Liver (tissue), 9 donors: ENCODE results near the gene RINL. TPM values are rescaled to one million over a fixed set of nuclear protein-coding genes. Genes with fewer than 3 reads are reported as not detected.

Source experiments
- DNase-seq: peaks from one replicate; pipeline ENCODE4 v3.0.0-alpha.2; 2017; ENCODE audit warnings: low spot score
- H3K27ac ChIP-seq, 2 donors: one replicate each; pipeline ENCODE4 v1.7.0; 2013; ENCODE audit warnings: inconsistent platforms in 2 of 2, low read length in 2 of 2, control low read depth in 1 of 2, low read depth in 1 of 2, mild to moderate bottlenecking in 1 of 2
- H3K27me3 ChIP-seq, 4 donors: one replicate each; pipeline versions ENCODE4 v1.6.1 to v1.7.0; 2013; ENCODE audit warnings: low read length in 3 of 4, inconsistent platforms in 1 of 4, mild to moderate bottlenecking in 1 of 4, moderate library complexity in 1 of 4; ENCODE audit not compliant: control insufficient read depth in 4 of 4, insufficient read depth in 4 of 4
- H3K36me3 ChIP-seq, 4 donors: one replicate each; pipeline versions ENCODE4 v1.6.1 to v1.7.0; 2013; ENCODE audit warnings: low read length in 3 of 4, mild to moderate bottlenecking in 3 of 4, low read depth in 1 of 4, moderate library complexity in 1 of 4; ENCODE audit not compliant: control insufficient read depth in 4 of 4, insufficient read depth in 3 of 4
- H3K4me1 ChIP-seq, 4 donors: one replicate each; pipeline versions ENCODE4 v1.6.1 to v1.7.0; 2013; ENCODE audit warnings: low read length in 3 of 4, mild to moderate bottlenecking in 3 of 4, moderate library complexity in 1 of 4; ENCODE audit not compliant: control insufficient read depth in 4 of 4, insufficient read depth in 4 of 4
- H3K4me3 ChIP-seq, 3 donors: one replicate each; pipeline versions ENCODE4 v1.6.1 to v1.7.0; 2013; ENCODE audit warnings: low read length in 3 of 3, control low read depth in 1 of 3, low read depth in 1 of 3, mild to moderate bottlenecking in 1 of 3
- H3K9ac ChIP-seq, 2 donors: one replicate each; pipeline ENCODE4 v1.7.0; 2013; ENCODE audit warnings: low read length in 2 of 2, mild to moderate bottlenecking in 2 of 2, moderate library complexity in 2 of 2, control low read depth in 1 of 2, low read depth in 1 of 2
- H3K9me3 ChIP-seq, 4 donors: one replicate each; pipeline versions ENCODE4 v1.6.1 to v1.7.0; 2013; ENCODE audit warnings: low read length in 3 of 4; ENCODE audit not compliant: control insufficient read depth in 4 of 4
- EGR1 ChIP-seq, 2 donors: IDR thresholded peaks; 2 replicates each; pipeline ENCODE4 v1.6.1; 2016 to 2018; ENCODE audit warnings: antibody characterized with exemption in 2 of 2, low read depth in 2 of 2
- FOXA1 ChIP-seq: IDR thresholded peaks from 2 replicates; pipeline ENCODE4 v1.6.1; 2016; ENCODE audit warnings: antibody characterized with exemption
- GABPA ChIP-seq, 2 donors: IDR thresholded peaks in 1 of 2; conservative IDR thresholded peaks in 1 of 2; 2 replicates each; pipeline ENCODE4 v1.6.1; 2016; ENCODE audit warnings: antibody characterized with exemption in 2 of 2, mild to moderate bottlenecking in 1 of 2, moderate library complexity in 1 of 2
- HNF4A ChIP-seq, 2 donors: conservative IDR thresholded peaks; 2 replicates each; pipeline ENCODE4 v1.6.1; 2016; ENCODE audit warnings: antibody characterized with exemption in 2 of 2, mild to moderate bottlenecking in 2 of 2
- MAX ChIP-seq: IDR thresholded peaks from 2 replicates; pipeline ENCODE4 v1.6.1; 2016; ENCODE audit warnings: antibody characterized with exemption
- NR2F2 ChIP-seq: IDR thresholded peaks from 2 replicates; pipeline ENCODE4 v1.6.1; 2016; ENCODE audit warnings: antibody characterized with exemption
- RAD21 ChIP-seq, 2 donors: IDR thresholded peaks; 2 replicates each; pipeline ENCODE4 v1.6.1; 2016; ENCODE audit warnings: antibody characterized with exemption in 2 of 2, mild to moderate bottlenecking in 2 of 2
- REST ChIP-seq: IDR thresholded peaks from 2 replicates; pipeline ENCODE4 v1.6.1; 2016; ENCODE audit warnings: antibody characterized with exemption, mild to moderate bottlenecking
- RXRA ChIP-seq, 2 donors: IDR thresholded peaks; 2 replicates each; pipeline ENCODE4 v1.6.1; 2017 to 2018; ENCODE audit warnings: antibody characterized with exemption in 2 of 2, mild to moderate bottlenecking in 1 of 2
- SP1 ChIP-seq: IDR thresholded peaks from 2 replicates; pipeline ENCODE4 v1.6.1; 2018; ENCODE audit warnings: antibody characterized with exemption, mild to moderate bottlenecking
- TAF1 ChIP-seq: conservative IDR thresholded peaks from 2 replicates; pipeline ENCODE4 v1.6.1; 2016; ENCODE audit warnings: antibody characterized with exemption, mild to moderate bottlenecking
- YY1 ChIP-seq: IDR thresholded peaks from 2 replicates; pipeline ENCODE4 v1.6.1; 2016; ENCODE audit warnings: antibody characterized with exemption, mild to moderate bottlenecking
- WGBS: extraction: QIAGEN DNeasy Blood & Tissue Kit; methylation state at CpG from one replicate; pipeline ENCODE4 v1.1.7; 2013; 5-methylcytosine and 5-hydroxymethylcytosine counted together
- polyA plus RNA-seq, 2 donors: library from polyadenylated mRNA; stranded (reverse) in 1 of 2; unstranded in 1 of 2; fragments of 200-250 nt in 1 of 2; fragments of >200 nt in 1 of 2; fragmentation: Nextera tagmentation in 1 of 2; extraction: Ambion mirVana in 1 of 2; gene quantifications; one replicate each; pipeline versions ENCODE4 v1.2.1 to v1.2.3, GENCODE V29; 2013 to 2015
- total RNA-seq, 2 donors: library from RNA; depleted of rRNA; stranded (reverse); fragments of >200 nt; gene quantifications; one replicate each; pipeline ENCODE4 v1.2.3, GENCODE V29; 2014
- TF ChIP-seq, protein P1 (sequence below): fragments of 150-350 bp; IDR thresholded peaks from 2 replicates; pipeline ENCODE4 v1.5.1; 2017; ENCODE audit warnings: improper control_type of control experiment, low read depth, low read length; ENCODE audit not compliant: missing input control
- donor health status: healthy.
- donor health status: healthy.
- donor health status: healthy.
- donor health status: healthy.
- donor health status: healthy.

Gene RINL
- total and polyA plus RNA-seq, 4 donors, result 4.9 to 8.7 (median 5.5) TPM

DNA sequence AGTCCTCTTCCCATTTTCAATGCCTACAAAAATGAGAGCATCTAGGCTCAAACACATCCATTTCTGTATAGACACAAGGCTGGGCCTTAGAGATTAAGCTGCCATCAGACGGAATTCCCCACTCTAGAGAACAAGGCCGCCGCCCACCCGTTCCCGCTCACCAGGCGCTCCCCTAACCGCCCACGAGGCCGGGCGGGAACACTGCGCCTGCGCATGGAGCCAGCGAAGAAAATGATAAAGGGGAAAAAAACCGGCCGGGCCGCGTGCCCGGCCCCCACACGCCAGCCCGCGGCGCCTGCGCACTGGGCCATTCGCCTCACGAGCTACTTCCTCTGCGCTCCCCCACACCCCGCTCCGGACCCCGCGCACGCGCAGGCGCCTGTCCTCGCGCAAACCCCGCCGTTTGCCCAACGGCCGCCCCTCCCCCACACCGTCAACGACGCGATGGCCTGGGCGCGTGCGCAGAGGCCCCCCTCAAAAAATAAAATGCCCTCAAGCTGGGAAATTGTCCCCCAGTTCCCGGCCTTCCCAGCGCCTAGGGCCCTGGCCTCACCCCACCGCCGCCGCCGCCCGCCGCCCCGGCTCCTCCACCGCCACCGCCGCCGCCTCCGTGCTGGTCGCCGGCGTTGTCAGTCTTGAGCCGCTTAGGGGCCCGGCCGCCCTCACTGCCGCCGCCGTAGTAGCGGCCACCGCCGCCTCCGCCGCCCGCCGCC, 28.8 kb downstream of the RINL start:
- no peaks in the 10 kb centered on the region for H3K27me3 ChIP-seq
- peak; percentile 95 for DNase-seq
- peaks cover 15 to 27% (median 24%) of the 10 kb centered on the region in 4 donors for H3K36me3 ChIP-seq
- peak overlapping the region; percentile 44 to 94 (median 89) for H3K4me3 ChIP-seq
- WGBS, result under 1% methylated on average over 76 of the region's 76 CpGs
- peak overlapping the region; percentile 100 for H3K27ac ChIP-seq
- no peaks in the 10 kb centered on the region for H3K9me3 ChIP-seq
- H3K4me1 ChIP-seq, result peaks cover 7 to 51% (median 36%) of the 10 kb centered on the region in 4 donors
- TF ChIP-seq GABPA (IDR thresholded peaks at IDR 0.05 in 1 of 2, conservative IDR thresholded peaks at IDR 0.05 in 1 of 2) (peak in 1 of 2 donors; percentile 50), REST (peak; percentile 5), EGR1 (IDR thresholded peaks at IDR 0.05; ENCODE audit: low read depth in 2 of 2) (peak in 1 of 2 donors; percentile 20), RAD21 (IDR thresholded peaks at IDR 0.05) (peak in 1 of 2 donors; percentile 22), SP1 (no peak), RXRA (IDR thresholded peaks at IDR 0.05) (peak in 1 of 2 donors; percentile 25), MAX (peak; percentile 58), NR2F2 (no peak), HNF4A (conservative IDR thresholded peaks at IDR 0.05) (no peak), YY1 (peak; percentile 40)
- TF ChIP-seq, protein P1, sequence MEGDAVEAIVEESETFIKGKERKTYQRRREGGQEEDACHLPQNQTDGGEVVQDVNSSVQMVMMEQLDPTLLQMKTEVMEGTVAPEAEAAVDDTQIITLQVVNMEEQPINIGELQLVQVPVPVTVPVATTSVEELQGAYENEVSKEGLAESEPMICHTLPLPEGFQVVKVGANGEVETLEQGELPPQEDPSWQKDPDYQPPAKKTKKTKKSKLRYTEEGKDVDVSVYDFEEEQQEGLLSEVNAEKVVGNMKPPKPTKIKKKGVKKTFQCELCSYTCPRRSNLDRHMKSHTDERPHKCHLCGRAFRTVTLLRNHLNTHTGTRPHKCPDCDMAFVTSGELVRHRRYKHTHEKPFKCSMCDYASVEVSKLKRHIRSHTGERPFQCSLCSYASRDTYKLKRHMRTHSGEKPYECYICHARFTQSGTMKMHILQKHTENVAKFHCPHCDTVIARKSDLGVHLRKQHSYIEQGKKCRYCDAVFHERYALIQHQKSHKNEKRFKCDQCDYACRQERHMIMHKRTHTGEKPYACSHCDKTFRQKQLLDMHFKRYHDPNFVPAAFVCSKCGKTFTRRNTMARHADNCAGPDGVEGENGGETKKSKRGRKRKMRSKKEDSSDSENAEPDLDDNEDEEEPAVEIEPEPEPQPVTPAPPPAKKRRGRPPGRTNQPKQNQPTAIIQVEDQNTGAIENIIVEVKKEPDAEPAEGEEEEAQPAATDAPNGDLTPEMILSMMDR, result no peak
- H3K9ac ChIP-seq, result peak overlapping the region; percentile 66 to 96

- H3K27ac ChIP-seq, result peak overlapping the region; percentile 100
These were observed 29.6 kb downstream of the RINL start for GRCh38 chr19:38848299-38849146.

More at GRCh38 chr19:38848299-38849146, 29.6 kb downstream of the RINL start:
- peaks cover 10 to 59% (median 44%) of the 10 kb centered on the region in 4 donors for H3K4me1 ChIP-seq
- no peak for TF ChIP-seq RAD21 (IDR thresholded peaks at IDR 0.05)
- no peak for TF ChIP-seq EGR1 (IDR thresholded peaks at IDR 0.05; ENCODE audit: low read depth in 2 of 2)
- no peak for TF ChIP-seq FOXA1
- peak; percentile 13 for TF ChIP-seq TAF1
- H3K4me3 ChIP-seq, result peak overlapping the region; percentile 44 to 94 (median 89)
- no peak for DNase-seq
- no peaks in the 10 kb centered on the region for H3K9me3 ChIP-seq
- WGBS, result 15% methylated on average over 22 of the region's 22 CpGs
- peak overlapping the region; percentile 27 to 96 for H3K9ac ChIP-seq
- peaks cover 19 to 35% (median 31%) of the 10 kb centered on the region in 4 donors for H3K36me3 ChIP-seq
- H3K27me3 ChIP-seq, result no peaks in the 10 kb centered on the region
